GM21786 (cell line): ENCODE data around the gene COIL.

ENCODE experiments used
- ATAC-seq: cut with Tn5 transposase; IDR thresholded peaks from one replicate; pipeline ENCODE4 v1.9.1; 2021; ENCODE audit not compliant: unreplicated experiment

COIL gene

GRCh38 chr17:56912105-56912999 is 48.5 kb downstream of the COIL start:
- no peak for ATAC-seq

GRCh38 chr17:56910509-56911235 is 50.2 kb downstream of the COIL start:
- no peak for ATAC-seq

DNA sequence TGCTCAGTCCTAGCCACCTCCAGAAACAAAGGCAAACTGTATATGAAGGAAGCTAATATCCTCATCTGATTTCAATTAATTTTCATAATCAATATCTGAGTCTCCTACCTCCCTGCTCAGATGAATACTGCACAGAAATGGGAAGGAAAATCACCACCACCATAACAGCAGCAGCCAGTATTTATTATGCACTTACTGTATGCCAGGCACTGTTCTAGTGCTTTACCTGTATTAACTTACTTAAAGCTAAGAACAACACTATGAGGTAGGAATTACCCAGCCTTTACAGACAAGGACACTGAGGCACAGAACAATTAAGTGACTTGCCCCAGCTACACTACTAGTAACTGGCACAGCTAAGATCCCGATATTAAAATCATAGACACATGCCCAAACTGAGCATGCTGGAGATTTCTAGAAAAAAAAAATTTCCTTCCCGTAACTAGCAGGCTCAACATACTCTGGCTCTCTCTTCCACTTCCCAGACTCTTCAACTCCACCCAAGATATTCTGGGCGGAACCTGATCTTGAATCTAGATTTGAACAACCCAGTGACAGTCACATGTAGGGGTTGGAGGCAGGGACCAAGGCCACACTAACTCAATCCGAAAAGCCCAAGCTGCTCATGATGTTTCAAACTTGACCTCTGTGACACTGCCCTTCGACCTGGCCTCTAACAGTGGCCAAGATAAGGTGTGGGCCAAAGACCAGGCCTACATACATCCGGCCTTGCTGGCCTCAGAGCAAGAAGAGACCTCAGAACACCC is 50.9 kb downstream of the COIL start:
- ATAC-seq, result no peak

DNA sequence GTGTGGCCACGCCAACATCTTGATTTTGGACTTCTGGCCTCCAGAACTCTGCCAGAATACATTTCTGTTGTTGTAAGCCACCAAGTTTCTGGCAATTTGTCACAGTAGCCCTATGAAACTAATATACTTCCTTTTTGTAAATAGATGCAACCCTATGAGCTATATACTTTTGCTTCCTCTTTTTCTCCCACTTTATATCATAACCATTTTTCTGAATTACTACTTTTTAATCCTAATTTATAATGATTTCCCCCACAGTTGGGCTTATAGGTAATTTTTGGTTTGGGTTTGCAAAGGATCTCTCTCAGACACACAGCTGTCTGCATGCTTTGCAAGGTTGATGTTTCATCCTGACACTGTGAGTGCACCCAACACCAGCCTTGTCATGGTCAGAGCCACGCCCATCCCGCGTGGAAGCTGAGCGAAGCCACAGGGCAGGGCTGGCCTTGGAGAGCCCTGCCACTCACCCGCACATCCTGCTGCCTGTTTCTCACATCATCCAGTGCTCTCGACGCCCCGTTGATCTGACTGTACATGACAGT is 52.8 kb downstream of the COIL start:
- peak; percentile 78 for ATAC-seq

DNA sequence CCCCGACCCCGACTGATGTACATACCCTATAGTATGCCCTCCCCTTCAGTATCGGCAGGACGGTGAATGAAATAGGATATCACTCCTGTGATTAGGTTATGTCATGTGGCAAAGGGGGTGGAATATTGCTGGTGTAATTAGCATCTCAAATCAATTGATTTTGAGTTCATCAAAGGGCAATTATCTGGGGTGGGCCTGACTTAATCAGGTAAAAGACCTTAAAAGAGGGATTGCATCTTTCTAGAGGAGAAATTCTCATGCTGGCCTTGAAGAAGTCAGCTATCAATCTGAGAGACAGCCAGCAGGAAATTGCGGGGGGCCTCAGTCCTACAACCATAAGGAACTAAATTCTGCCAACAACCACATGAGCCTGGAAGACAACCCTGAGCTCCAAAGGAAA is 57.3 kb downstream of the COIL start:
- ATAC-seq, result no peak

- no peak for ATAC-seq
Measured at GRCh38 chr17:56902348-56902747, 58.5 kb downstream of the COIL start.

DNA sequence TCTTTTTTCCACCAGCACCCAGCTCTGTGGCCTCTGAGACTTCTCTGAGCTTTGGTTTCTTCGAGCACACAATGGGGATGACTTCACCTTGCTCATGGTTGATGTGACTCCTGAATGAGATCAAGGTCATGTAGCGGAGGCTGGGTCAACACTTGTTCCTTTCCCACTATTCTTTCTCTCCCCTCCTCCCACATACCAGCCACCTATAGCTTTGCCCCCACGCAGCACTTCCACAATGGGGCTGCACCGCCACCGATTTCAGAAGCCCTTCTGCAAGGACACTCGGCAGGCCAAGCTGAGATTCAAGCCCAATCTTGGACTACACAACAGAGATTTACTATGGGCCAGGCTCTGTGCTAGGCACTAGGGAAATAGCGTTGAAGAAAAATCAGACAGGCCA is 61.4 kb downstream of the COIL start:
- ATAC-seq, result no peak

DNA sequence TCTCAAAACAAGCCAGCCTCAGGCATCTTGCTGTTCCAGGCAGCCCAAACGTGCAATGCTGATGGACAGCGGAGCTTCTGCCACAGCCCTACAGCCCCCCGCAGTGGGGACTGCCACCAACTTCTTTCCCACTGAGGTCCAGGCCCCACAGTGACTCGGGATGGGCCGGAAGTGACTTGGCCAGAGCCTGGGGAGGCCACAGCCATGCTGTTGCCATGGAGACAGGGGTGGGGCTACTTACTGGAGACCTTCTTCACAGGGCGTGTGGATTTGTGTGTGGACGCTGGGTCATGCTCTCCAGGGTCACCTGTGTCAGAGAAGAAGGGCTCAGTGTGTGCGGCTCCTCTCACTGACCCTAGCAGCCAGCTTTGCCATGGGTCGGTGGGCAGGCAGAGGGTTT is 62.0 kb downstream of the COIL start:
- no peak for ATAC-seq

GRCh38 chr17:56897646-56898424 is 63.0 kb downstream of the COIL start:
- ATAC-seq, result peak; percentile 52

GRCh38 chr17:56896968-56897359 is 63.9 kb downstream of the COIL start:
- ATAC-seq, result no peak

DNA sequence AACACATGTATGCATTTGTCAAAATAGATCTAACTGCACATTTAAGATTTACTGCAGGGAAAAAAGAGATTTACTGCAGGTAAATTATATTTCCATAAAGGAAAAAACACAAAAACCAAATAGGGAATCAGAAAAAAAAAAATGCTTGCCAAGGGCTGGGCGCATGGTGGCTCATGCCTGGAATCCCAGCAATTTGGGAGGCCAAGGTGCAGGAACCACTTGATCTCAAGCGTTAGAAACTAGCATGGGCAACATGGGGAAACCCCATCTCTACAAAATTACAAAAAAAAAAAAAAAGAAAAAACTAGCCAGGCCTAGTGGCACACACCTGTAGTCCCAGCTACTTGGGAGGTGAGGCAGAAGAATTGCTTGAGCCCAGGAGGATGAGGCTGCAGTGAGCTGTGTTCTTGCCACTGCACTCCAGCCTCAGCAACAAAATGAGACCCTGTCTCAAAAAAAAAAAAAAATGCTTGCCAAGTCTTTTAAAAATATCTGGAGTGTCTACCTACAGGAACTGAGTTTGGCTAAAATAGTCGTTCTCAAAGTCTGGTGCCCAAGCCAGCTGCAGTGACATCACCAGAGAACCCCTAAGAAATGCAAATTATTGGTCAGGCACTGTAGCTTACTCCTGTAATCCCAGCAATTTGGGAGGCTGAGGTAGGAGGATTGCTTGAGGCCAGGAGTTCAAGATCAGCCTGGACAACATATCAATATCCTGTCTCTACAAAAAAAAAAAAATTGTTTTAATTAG is 64.5 kb downstream of the COIL start:
- no peak for ATAC-seq

DNA sequence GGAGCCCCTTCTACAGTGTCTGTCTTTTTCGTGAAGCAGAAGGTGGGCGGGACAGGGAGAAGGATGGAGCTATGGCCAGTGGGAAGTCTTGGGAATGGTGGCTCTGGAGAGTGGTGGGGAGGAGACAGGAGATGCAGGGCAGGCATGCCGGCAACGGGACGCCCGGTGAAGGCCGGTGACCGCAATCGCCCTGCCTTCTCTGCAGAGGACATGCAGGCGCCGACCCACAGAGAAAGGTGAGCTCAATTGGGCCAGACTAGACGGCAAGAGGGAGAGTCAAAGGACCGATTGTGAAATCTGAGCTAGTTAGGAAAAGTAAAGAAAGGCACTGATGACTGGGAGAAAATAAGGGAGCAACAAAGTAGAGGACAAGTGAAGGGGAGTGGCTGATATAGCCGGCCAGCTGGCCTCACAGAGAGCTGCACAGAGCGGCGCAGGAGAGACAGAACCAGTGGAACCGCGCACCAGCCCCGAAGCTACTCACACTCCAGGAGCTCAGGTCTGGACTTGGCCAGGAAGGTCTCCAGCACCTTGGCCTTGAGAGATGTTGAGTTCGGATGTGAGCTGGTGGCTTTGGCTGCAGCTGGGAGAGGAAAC is 65.9 kb downstream of the COIL start:
- no peak for ATAC-seq

DNA sequence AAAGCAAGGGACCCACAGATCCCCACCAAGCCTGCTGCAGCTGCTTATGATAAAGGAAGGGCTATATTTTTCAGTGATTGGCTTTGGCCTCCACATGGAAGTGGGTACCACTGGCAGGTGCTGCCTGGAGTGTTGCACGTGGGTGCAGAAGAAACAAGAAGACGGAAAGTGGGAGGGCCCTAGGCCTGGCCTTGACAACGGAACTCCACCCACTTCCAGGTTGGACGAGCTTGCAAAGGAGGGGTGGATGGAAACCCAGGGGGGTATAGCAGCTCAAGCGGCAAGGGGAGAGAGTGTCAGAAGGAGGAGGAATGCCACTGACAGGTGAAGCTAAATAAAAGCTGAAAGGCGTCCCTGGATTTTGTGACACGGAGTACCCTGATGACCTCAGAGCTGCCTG is 67.3 kb downstream of the COIL start:
- ATAC-seq, result no peak

- no peak for ATAC-seq
Measured at GRCh38 chr17:56892333-56892732, 68.5 kb downstream of the COIL start.

DNA sequence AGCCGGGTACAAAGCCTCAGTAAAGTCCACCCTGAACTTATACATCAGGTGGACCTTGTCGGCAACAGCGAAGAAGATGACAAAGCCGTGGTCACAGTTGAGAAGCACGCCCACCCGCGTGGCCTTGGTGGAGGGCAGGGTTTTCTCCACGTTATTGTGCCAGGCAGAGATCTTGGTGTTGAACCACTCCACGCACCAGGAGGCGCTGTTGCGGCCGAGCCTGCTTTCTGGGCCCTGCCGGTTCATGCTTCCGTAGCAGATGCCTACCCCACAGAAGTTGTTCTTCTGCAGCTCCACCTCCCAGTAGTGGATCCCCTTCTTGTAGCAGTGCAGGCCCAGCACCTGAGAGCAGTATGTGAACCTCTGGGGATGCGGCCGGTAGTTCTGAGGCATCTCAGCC is 69.1 kb downstream of the COIL start:
- ATAC-seq, result no peak

DNA sequence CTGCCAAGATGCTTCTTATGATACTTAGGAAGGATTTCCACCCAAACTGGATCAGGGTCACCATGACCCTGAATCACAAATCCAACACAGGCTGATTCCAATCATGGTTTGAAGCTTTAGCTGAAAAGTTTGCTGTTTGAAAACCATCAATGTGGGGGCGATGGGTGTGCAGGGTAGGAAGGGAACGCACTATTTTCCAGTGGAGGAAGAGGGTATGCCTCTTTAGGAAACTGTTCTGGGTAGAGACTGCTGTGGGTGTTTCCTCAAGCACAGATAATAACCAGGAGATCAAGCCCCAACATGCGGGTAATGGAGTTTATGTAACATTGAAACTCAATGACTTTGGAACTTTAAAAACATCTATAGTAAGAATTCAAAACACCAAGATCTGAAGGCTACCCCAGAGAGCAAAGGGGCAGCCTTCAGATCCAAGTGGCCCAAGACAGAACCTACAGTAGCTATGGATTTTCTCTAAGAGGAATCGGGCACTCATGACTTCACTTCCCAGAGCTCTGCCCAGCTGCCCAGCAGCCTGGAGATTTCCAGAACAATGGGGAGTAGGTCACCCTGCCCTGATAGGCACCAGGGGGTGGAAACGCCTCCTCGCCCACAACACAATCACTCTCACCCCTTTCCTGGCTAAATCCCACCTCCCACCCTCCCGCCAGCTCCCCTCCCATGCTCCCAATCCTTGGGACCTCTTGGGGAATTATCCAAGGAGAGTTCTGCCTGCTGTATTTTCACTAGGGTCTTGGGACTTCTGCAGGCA is 69.8 kb downstream of the COIL start:
- ATAC-seq, result no peak

DNA sequence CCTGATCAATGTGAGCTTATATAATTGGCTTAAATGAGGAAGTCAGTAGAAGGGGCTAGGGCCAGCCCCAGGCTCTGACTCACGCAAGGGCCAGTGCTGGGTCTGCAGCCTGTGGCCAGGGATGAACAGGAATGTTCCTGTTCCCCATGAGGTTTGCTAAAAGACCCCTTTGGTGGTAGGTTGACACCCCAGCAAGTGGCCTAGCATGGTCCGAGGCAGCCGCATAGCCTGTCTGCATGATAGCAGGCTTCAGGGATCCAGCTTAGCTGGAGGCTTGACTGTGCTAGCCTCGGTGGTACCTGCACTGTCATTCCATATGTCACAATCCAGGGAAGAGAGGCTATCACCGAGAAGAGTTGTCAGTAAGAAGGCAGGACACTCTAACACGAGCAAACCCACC is 70.5 kb downstream of the COIL start:
- ATAC-seq, result no peak
